ENCODE measurements around the gene MYL2.

DNA sequence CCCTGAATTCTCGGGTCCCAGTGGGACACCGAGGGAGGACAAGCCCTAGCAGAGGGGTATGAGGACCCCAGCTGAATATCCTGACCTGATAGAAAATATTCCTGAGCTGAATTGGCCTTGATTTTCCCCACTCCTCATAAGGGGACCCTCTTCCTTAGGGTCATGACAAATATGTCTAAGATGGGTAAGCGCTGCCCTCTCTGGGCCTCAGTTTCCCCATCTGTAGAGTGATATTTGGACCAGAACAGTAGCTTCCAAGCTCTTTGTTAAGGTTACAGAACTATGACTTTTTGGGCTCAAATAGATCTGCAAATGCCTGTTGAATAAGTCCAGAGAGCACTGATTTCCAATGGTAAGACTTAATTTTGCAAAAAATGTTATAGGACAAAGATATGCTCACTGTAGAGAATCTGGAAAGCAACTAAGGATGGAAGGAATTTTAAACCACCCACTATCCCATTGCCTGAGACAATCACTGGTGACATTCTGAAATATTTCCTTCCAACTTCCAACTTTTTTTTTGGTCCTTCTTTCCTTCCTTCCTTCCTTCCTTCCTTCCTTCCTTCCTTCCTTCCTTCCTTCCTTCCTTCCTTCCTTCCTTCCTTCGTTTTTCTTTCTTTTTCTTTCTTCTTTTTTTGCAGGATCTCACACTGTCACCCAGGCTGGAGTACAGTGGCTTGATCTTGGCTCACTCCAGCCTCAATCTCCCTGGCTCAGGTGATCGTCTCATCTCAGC lies 32.0 kb downstream of the MYL2 start:
- TF ChIP-seq, protein P1, sequence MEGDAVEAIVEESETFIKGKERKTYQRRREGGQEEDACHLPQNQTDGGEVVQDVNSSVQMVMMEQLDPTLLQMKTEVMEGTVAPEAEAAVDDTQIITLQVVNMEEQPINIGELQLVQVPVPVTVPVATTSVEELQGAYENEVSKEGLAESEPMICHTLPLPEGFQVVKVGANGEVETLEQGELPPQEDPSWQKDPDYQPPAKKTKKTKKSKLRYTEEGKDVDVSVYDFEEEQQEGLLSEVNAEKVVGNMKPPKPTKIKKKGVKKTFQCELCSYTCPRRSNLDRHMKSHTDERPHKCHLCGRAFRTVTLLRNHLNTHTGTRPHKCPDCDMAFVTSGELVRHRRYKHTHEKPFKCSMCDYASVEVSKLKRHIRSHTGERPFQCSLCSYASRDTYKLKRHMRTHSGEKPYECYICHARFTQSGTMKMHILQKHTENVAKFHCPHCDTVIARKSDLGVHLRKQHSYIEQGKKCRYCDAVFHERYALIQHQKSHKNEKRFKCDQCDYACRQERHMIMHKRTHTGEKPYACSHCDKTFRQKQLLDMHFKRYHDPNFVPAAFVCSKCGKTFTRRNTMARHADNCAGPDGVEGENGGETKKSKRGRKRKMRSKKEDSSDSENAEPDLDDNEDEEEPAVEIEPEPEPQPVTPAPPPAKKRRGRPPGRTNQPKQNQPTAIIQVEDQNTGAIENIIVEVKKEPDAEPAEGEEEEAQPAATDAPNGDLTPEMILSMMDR (IDR thresholded peaks at IDR 0.05): no peak; the same call in 2 of the 3 replicates
- TF ChIP-seq EP300 (IDR thresholded peaks at IDR 0.05): no peak
- no peak for TF ChIP-seq RCOR1 (IDR thresholded peaks at IDR 0.05; ENCODE audit: low read depth, low read length)
- no peak for TF ChIP-seq BHLHE40 (IDR thresholded peaks at IDR 0.05; ENCODE audit: low read depth, low read length)
